Erythroblast (primary cell): Measurements from ENCODE around the gene MSLN.

ENCODE experiments used
- DNase-seq, 2 experiments: peaks; one replicate each; lab custom pipeline; 2025; lab: John Stamatoyannopoulos, UW
- GATA1 ChIP-seq: IDR thresholded peaks from 2 replicates; pipeline ENCODE4 v1.6.1; 2011; ENCODE audit warnings: low read depth, mild to moderate bottlenecking, control low read depth, low read length, moderate library complexity
- POLR2A ChIP-seq: IDR thresholded peaks from 2 replicates; pipeline ENCODE4 v1.6.1; 2011; ENCODE audit warnings: mild to moderate bottlenecking, low read length

MSLN gene

DNA sequence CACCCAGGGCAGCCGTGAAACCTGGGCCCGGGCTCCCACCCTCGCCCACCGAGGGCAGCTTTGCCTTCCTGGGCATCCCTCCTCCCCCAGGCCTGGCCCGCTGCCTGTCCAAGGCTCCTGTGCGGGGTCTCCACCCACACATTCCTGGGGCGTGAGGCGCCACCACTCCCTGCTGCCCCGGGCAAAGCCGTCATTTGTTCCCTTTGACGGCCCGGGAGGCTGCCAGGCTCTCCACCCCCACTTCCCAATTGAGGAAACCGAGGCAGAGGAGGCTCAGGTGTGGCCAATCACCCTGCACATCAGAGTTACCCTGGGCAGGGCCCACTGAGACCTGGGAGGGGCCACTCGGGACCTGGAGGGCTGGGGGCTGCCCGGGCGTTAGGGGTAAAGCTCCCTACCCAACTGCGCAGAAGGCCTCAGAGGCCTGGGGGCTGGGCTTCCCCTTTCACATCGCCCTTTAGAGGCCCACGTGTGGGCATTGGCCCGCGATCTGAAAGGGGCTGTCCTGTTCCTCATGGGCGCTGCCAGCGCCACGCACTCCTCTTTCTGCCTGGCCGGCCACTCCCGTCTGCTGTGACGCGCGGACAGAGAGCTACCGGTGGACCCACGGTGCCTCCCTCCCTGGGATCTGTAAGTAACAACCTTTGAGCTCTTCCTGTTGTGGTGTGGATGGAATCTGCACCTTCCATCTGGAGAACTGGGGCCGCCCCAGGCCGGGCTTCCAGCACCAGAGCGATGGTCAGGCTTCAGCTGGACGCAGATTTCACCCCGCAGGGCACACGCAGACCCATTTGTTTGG, at the start of gene MSLN:
Gene MSLN (plus strand): TSS at position 190 of the 799 bp plus-strand sequence. CDS start 1,947 bp downstream, outside the sequence.
- TF ChIP-seq POLR2A, result no peak
- TF ChIP-seq GATA1, result no peak

GRCh38 chr16:711084-711483, 49.5 kb upstream of the MSLN start:
- DNase-seq, result no peak
- TF ChIP-seq POLR2A, result no peak
- TF ChIP-seq GATA1, result no peak

More for the DNA sequence above, at the start of gene MSLN:
- DNase-seq, result no peak

DNA sequence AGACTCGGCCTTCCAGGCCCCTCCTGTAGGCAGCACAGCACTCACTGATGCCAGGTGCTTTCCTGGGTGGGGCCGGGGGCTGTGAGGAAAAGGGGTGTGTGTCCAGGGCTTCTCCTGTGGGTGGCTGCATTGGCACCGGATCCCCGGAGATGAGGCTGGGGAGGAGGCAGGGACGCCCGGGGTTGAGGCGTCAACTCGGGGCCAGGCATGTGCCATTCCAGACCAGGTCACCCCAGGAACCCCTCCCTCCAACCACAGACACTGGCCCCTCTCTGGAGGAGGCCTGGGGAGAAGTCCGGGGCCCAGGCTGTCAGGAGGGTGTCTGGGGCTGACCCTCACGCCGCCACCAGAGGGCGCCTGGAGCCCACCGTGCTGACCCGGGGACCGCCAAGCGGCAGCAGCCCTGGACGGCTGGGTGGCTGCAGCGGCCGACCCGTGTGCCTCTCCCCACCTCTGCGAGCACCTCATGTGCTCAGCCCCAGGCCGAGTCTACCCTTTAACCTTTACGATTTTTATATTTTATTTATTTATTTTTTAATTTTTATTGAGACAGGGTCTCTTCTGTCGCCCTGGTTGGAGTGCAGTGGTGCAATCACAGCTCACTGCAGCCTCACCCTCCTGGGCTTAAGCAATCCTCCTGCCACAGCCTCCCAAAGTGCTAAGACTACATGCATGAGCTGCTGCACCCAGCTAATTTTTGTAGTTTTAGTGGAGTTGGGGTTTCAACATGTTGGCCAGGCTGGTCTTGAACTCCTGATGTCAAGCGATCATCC, 48.8 kb upstream of the MSLN start:
- TF ChIP-seq GATA1 (no peak), POLR2A (no peak)
- peak; percentile 77 to 89 for DNase-seq

- DNase-seq, result peak; percentile 69 to 77
Observed at GRCh38 chr16:712740-713250, 47.7 kb upstream of the MSLN start.

DNA sequence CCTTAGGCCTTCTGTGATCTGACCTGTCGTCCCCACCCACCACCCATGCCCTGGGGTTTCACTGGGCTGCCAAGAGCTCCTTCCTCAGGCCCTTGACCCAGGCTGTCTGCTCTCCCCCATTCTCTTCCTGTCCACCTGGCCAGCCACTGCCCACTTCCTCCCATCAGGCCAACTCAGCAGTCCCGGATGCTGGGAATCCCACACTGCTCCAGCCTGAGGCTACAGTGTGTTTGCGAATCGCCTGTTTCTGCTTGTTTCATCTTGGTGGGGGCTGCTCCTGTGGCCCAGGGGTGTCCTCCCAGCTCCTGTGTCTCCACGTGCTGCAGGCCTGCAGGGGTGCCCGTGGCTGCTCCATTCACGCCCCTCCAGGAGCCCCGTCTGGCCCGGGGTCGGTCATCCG, 46.5 kb upstream of the MSLN start:
- TF ChIP-seq GATA1, result no peak
- TF ChIP-seq POLR2A, result no peak
- DNase-seq, result no peak

DNA sequence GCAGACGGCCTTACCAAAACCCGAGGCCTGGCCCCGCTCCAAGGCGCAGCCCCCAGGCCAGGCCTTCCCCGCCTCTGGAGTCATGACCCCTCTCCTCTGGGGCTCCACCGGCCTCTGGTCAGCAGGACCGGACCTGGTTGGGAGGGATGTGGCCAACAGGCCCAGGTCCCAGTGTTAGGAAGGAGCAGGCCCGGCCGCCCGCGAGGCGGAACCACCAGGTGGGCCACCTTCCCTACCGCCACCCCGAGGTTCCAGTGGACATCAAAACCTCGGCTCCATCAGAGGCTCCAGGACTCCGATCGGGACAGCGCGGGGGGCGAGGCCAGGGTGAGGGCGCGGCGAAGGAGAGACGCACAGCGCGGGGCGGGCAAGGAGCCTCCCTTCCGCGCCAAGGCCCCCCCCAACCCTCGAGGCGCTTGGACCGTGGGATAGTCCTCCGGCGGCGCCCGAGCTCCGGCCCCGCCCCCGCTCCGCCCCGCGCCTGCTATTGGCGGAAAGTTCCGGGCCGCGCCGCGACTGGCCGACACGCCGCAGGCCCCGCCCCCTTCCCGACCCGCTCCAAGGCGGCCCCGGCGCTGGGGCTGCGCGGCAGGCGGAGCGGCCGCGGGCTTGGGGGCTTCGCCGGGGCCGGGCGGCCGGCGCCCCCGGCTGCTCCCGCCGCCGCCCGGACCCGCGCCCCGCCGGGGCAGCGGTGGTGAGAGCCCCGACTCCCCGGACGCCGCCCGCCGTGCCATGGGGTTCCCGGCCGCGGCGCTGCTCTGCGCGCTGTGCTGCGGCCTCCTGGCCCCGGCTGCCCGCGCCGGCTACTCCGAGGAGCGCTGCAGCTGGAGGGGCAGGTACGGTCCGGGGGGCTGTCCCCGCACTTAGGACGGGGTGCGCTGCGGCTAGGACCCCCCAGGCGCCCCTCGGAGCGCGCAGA, 45.7 kb upstream of the MSLN start, which contains the start of gene METRN:
Gene METRN (plus strand): TSS at position 561 of the 919 bp plus-strand sequence. CDS start 172 bp downstream, at position 733.
- peak; percentile 89 to 94 for DNase-seq
- no peak for TF ChIP-seq POLR2A
- no peak for TF ChIP-seq GATA1

GRCh38 chr16:715477-716199, 44.9 kb upstream of the MSLN start:
- no peak for TF ChIP-seq GATA1
- peak; percentile 12 for TF ChIP-seq POLR2A
- peak; percentile 60 to 64 for DNase-seq

GRCh38 chr16:716200-716568, 44.4 kb upstream of the MSLN start:
- no peak for DNase-seq
- TF ChIP-seq GATA1 (no peak), POLR2A (no peak)

DNA sequence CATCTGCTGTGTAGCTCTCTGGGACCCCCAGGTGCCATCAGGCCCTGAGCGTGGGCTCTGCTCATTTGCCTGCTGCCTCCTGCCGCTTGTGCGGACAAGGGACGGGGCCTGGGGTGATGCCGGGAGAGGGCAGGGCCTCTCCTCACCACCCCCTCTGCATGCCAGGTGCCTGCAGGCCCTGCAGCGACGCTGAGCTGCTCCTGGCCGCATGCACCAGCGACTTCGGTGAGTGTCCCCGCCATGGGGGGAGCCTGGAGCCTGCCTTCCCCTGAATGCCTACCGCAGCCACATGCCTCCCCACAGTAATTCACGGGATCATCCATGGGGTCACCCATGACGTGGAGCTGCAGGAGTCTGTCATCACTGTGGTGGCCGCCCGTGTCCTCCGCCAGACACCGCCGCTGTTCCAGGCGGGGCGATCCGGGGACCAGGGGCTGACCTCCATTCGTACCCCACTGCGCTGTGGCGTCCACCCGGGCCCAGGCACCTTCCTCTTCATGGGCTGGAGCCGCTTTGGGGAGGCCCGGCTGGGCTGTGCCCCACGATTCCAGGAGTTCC, 43.7 kb upstream of the MSLN start:
- no peak for DNase-seq
- TF ChIP-seq POLR2A (no peak), GATA1 (no peak)

DNA sequence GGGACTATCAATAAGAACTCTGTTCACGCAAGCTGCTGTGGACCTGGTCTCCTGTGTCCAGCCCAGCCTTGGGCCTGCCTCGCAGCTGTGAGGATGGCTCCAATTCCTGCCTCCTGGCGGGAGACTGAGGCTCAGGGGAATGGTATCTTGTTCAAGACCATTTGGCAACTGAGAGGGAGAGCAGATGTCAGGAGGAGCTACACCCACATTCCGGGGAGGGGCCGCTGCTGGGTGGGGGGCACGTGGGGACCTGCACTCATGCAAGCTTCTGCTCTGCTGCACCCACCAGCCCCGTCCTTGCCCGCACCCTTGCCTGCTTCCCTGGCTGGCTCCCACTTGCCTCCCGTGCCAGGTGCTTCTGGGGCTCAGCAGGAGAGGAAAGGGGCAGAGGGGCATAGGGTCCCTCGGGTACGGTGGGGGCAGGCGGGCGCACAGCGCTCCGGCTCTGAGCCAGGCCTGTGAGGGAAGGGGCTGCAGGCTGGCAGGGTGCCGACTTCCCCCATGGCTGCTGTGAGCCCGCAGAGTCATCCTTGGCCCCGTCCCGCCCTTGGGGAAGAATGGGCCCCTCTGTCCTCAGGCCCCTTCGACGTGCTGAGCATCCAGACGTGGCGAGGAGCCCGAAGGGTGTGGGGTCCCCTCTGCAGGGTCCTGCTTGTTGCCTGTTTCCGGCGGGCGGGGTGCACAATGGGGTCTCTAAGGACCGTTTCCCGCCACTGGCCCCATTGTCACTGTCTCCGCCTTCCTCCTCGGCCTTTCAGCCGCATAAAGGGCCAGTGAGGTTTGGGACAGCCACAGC, 42.9 kb upstream of the MSLN start:
- no peak for DNase-seq
- TF ChIP-seq GATA1, result no peak
- TF ChIP-seq POLR2A, result no peak

GRCh38 chr16:718389-718788, 42.1 kb upstream of the MSLN start:
- no peak for DNase-seq
- TF ChIP-seq POLR2A (peak; percentile 8), GATA1 (no peak)
